Mesenchymal stem cell (in vitro differentiated cells and primary cell): ENCODE data around the gene C2orf68.

ENCODE experiments used
- DNase-seq: peaks from one replicate; pipeline ENCODE4 v3.0.0-alpha.2; 2013
- H2AFZ ChIP-seq: one replicate; pipeline ENCODE4 v1.6.1; 2013; ENCODE audit warnings: low read depth, mild to moderate bottlenecking, control low read depth, inconsistent platforms, low read length, moderate library complexity
- H2AK5ac ChIP-seq: 2 replicates; pipeline ENCODE4 v1.6.1; 2013; ENCODE audit warnings: low read length, moderate library complexity, mild to moderate bottlenecking, inconsistent platforms; ENCODE audit not compliant: severe bottlenecking
- H2BK120ac ChIP-seq: one replicate; pipeline ENCODE4 v1.6.1; 2013; ENCODE audit warnings: low read depth, mild to moderate bottlenecking, inconsistent platforms, low read length, moderate library complexity
- H2BK12ac ChIP-seq, 2 experiments: one replicate each; pipeline ENCODE4 v1.6.1; 2013; ENCODE audit warnings: inconsistent platforms in 2 of 2, low read length in 2 of 2, mild to moderate bottlenecking in 2 of 2, moderate library complexity in 2 of 2, control low read depth in 1 of 2
- H2BK15ac ChIP-seq: one replicate; pipeline ENCODE4 v1.6.1; 2013; ENCODE audit warnings: mild to moderate bottlenecking, low read depth, inconsistent platforms; ENCODE audit not compliant: poor library complexity, severe bottlenecking
- H2BK5ac ChIP-seq: 2 replicates; pipeline ENCODE4 v1.6.1; 2013; ENCODE audit warnings: low read depth, mild to moderate bottlenecking, low read length, control low read depth, inconsistent platforms; ENCODE audit not compliant: poor library complexity, severe bottlenecking
- H3K14ac ChIP-seq, 2 experiments: one replicate each; pipeline ENCODE4 v1.6.1; 2013; ENCODE audit warnings: inconsistent platforms in 2 of 2, low read length in 2 of 2, control low read depth in 1 of 2, mild to moderate bottlenecking in 1 of 2, moderate library complexity in 1 of 2
- H3K18ac ChIP-seq, 2 experiments: one replicate each; pipeline ENCODE4 v1.6.1; 2013; ENCODE audit warnings: inconsistent platforms in 2 of 2, low read length in 2 of 2, control low read depth in 1 of 2, low read depth in 1 of 2, mild to moderate bottlenecking in 1 of 2
- H3K23ac ChIP-seq, 2 experiments: one replicate each; pipeline ENCODE4 v1.6.1; 2013; ENCODE audit warnings: inconsistent platforms in 2 of 2, low read length in 2 of 2, mild to moderate bottlenecking in 2 of 2, moderate library complexity in 2 of 2, control low read depth in 1 of 2
- H3K27ac ChIP-seq: 2 replicates; pipeline ENCODE4 v1.5.1; 2013; ENCODE audit warnings: mild to moderate bottlenecking, moderate library complexity, low read length, control low read depth, inconsistent platforms; ENCODE audit not compliant: poor library complexity, severe bottlenecking
- H3K27me3 ChIP-seq, 2 experiments: 2 replicates each; pipeline versions ENCODE4 v1.6.1 to v1.7.0; 2013; ENCODE audit warnings: low read length in 2 of 2, mild to moderate bottlenecking in 2 of 2, moderate library complexity in 2 of 2, control low read depth in 1 of 2, inconsistent platforms in 1 of 2; ENCODE audit not compliant: control insufficient read depth in 1 of 2, insufficient read depth in 1 of 2
- H3K36me3 ChIP-seq, 2 experiments: 2 replicates each; pipeline versions ENCODE4 v1.6.1 to v1.7.0; 2013; ENCODE audit warnings: low read length in 2 of 2, control low read depth in 1 of 2, inconsistent platforms in 1 of 2, low read depth in 1 of 2, mild to moderate bottlenecking in 1 of 2; ENCODE audit not compliant: insufficient read depth in 2 of 2, control insufficient read depth in 1 of 2
- H3K4ac ChIP-seq, 2 experiments: one replicate each; pipeline ENCODE4 v1.6.1; 2013; ENCODE audit warnings: inconsistent platforms in 2 of 2, low read length in 2 of 2, mild to moderate bottlenecking in 2 of 2, moderate library complexity in 2 of 2, control low read depth in 1 of 2, low read depth in 1 of 2
- H3K4me1 ChIP-seq: 2 replicates; pipeline ENCODE4 v1.6.1; 2013; ENCODE audit warnings: low read depth, low read length, control low read depth; ENCODE audit not compliant: control insufficient read depth, insufficient read depth
- H3K4me2 ChIP-seq: 2 replicates; pipeline ENCODE4 v1.6.1; 2013; ENCODE audit warnings: low read length, mild to moderate bottlenecking, inconsistent platforms; ENCODE audit not compliant: poor library complexity, severe bottlenecking
- H3K4me3 ChIP-seq, 2 experiments: 2 replicates each; pipeline versions ENCODE4 v1.5.1 to v1.7.0; 2013; ENCODE audit warnings: low read length in 2 of 2, mild to moderate bottlenecking in 2 of 2, control low read depth in 1 of 2, low read depth in 1 of 2; ENCODE audit not compliant: insufficient read depth in 1 of 2
- H3K79me1 ChIP-seq: replicated peaks from 2 replicates; pipeline ENCODE4 v1.6.1; 2013; ENCODE audit warnings: mild to moderate bottlenecking, control low read depth, low read length, inconsistent platforms; ENCODE audit not compliant: poor library complexity, severe bottlenecking
- H3K9ac ChIP-seq: 2 replicates; pipeline ENCODE4 v1.7.0; 2013; ENCODE audit warnings: mild to moderate bottlenecking, low read length, moderate library complexity
- H3K9me3 ChIP-seq: 2 replicates; pipeline ENCODE4 v1.7.0; 2013; ENCODE audit warnings: mild to moderate bottlenecking, low read length; ENCODE audit not compliant: control insufficient read depth
- H4K8ac ChIP-seq: one replicate; pipeline ENCODE4 v1.6.1; 2013; ENCODE audit warnings: inconsistent platforms, mild to moderate bottlenecking, low read length, moderate library complexity
- H4K91ac ChIP-seq: one replicate; pipeline ENCODE4 v1.6.1; 2013; ENCODE audit warnings: mild to moderate bottlenecking, low read length, inconsistent platforms
- WGBS: methylation state at CpG from one replicate; pipeline ENCODE4 v1.1.7; 2013; ENCODE audit warnings: mixed read lengths; 5-methylcytosine and 5-hydroxymethylcytosine counted together

The C2orf68 gene

GRCh38 chr2:85653996-85654395 is 42.1 kb upstream of the C2orf68 start:
- no peak overlapping the region for H2AK5ac ChIP-seq
- H2BK12ac ChIP-seq, result no peak overlapping the region
- no peak overlapping the region for H2BK15ac ChIP-seq
- H3K4me2 ChIP-seq, result no peak overlapping the region
- DNase-seq, result no peak
- H3K9ac ChIP-seq, result no peak overlapping the region
- H3K36me3 ChIP-seq, result peaks cover 11 to 44% of the 10 kb centered on the region in 2 experiments
- no peak overlapping the region for H3K4ac ChIP-seq
- no peak overlapping the region for H3K18ac ChIP-seq
- no peaks in the 10 kb centered on the region for H3K9me3 ChIP-seq
- H3K79me1 ChIP-seq, result no peaks in the 10 kb centered on the region
- peaks cover 27% of the 10 kb centered on the region for H3K4me1 ChIP-seq
- no peak overlapping the region for H2AFZ ChIP-seq
- 92% methylated on average over 2 of the region's 3 CpGs for WGBS
- H3K4me3 ChIP-seq, result no peak overlapping the region
- no peak overlapping the region for H4K8ac ChIP-seq
- no peak overlapping the region for H3K27ac ChIP-seq
- no peak overlapping the region for H2BK120ac ChIP-seq
- H3K23ac ChIP-seq, result no peak overlapping the region
- H2BK5ac ChIP-seq, result no peak overlapping the region
- no peaks in the 10 kb centered on the region for H3K27me3 ChIP-seq
- H3K14ac ChIP-seq, result no peak overlapping the region
- H4K91ac ChIP-seq, result no peak overlapping the region

GRCh38 chr2:85652056-85652455 is 40.2 kb upstream of the C2orf68 start:
- Histone ChIP-seq H3K36me3 (peaks cover 19 to 57% of the 10 kb centered on the region in 2 experiments), H2BK15ac (no peak overlapping the region), H2BK120ac (no peak overlapping the region), H3K4me1 (peaks cover 31% of the 10 kb centered on the region), H3K14ac (no peak overlapping the region), H3K18ac (no peak overlapping the region), H2BK12ac (no peak overlapping the region), H3K27ac (peak overlapping the region; percentile 1), H2BK5ac (no peak overlapping the region), H3K4me3 (no peak overlapping the region), H3K9ac (no peak overlapping the region), H3K27me3 (no peaks in the 10 kb centered on the region), H3K79me1 (peaks cover 5% of the 10 kb centered on the region), H2AFZ (no peak overlapping the region), H3K4ac (no peak overlapping the region), H3K23ac (no peak overlapping the region), H2AK5ac (peak overlapping the region; percentile 44), H3K9me3 (no peaks in the 10 kb centered on the region), H4K8ac (no peak overlapping the region), H3K4me2 (no peak overlapping the region), H4K91ac (no peak overlapping the region)
- WGBS, result 96% methylated on average over 2 of the region's 2 CpGs
- no peak for DNase-seq

GRCh38 chr2:85651097-85651496 is 39.2 kb upstream of the C2orf68 start:
- Histone ChIP-seq H4K91ac (no peak overlapping the region), H2BK12ac (no peak overlapping the region), H3K9ac (no peak overlapping the region), H3K27me3 (no peaks in the 10 kb centered on the region), H3K27ac (peak overlapping the region; percentile 61), H2AFZ (no peak overlapping the region), H3K9me3 (no peaks in the 10 kb centered on the region), H3K14ac (no peak overlapping the region), H3K4me1 (peaks cover 28% of the 10 kb centered on the region), H3K4me2 (peak overlapping the region; percentile 13), H2BK5ac (no peak overlapping the region), H3K79me1 (peaks cover 5% of the 10 kb centered on the region), H4K8ac (no peak overlapping the region), H3K36me3 (peaks cover 22 to 67% of the 10 kb centered on the region in 2 experiments), H3K18ac (no peak overlapping the region), H3K4ac (no peak overlapping the region), H3K23ac (no peak overlapping the region), H2BK15ac (no peak overlapping the region), H3K4me3 (no peak overlapping the region), H2AK5ac (no peak overlapping the region), H2BK120ac (no peak overlapping the region)
- DNase-seq, result no peak
- WGBS, result 98% methylated on average over 3 of the region's 3 CpGs

- Histone ChIP-seq H3K4me2 (no peak overlapping the region), H3K18ac (peak overlapping the region in 1 of 2 experiments; percentile 48), H2BK15ac (no peak overlapping the region), H3K27ac (peak overlapping the region; percentile 18), H2BK120ac (no peak overlapping the region), H3K4me3 (no peak overlapping the region), H4K91ac (no peak overlapping the region), H3K27me3 (no peaks in the 10 kb centered on the region), H3K36me3 (peaks cover 27 to 73% of the 10 kb centered on the region in 2 experiments), H3K9ac (no peak overlapping the region), H2BK5ac (no peak overlapping the region), H3K23ac (no peak overlapping the region), H3K79me1 (peaks cover 10% of the 10 kb centered on the region), H2AK5ac (peak overlapping the region; percentile 15), H2AFZ (no peak overlapping the region), H3K9me3 (no peaks in the 10 kb centered on the region), H3K14ac (no peak overlapping the region), H3K4ac (no peak overlapping the region), H2BK12ac (no peak overlapping the region), H3K4me1 (peaks cover 27% of the 10 kb centered on the region), H4K8ac (no peak overlapping the region)
- 97% methylated on average over 4 of the region's 4 CpGs for WGBS
- DNase-seq, result no peak
These were observed 38.6 kb upstream of the C2orf68 start for GRCh38 chr2:85650456-85650855.
